ENCODE measurements around the gene PRAC2.

DNA sequence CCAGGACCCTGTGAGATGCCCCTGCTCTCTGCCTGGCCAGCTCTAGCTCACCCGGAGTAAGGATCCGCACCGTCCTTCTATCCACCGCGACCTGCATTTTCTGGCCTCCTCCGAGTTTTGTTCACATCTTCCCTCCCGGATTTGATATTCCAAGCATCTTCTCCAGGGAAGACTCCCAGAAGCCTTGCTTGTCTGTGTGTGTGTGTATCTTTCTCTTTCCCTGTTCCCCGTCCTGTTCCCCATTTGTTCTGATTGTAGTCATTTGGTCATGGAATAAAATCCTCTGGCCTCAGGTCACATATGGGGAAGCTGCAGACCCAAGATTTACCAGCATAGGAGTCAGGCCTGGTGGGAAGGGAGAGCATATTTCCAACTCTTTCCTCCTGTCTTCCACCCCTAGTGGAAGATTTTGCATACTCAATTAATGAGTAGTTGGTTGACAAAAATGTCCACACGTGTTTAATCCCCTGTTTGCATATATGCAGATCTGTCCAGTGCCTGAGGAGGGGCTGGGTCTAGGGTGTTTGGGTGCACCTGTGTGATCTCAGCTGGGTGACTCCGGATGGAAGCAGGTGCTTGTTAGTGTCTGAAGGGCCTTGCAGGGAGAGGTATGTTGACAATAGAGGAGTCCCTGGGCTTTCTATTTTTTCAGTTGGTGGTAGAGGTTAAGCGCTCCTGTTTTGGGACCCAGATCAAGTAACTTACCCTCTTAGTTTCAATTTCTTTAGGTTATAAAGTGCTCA, 2.5 kb upstream of the PRAC2 start:
- TF ChIP-seq, protein P1, sequence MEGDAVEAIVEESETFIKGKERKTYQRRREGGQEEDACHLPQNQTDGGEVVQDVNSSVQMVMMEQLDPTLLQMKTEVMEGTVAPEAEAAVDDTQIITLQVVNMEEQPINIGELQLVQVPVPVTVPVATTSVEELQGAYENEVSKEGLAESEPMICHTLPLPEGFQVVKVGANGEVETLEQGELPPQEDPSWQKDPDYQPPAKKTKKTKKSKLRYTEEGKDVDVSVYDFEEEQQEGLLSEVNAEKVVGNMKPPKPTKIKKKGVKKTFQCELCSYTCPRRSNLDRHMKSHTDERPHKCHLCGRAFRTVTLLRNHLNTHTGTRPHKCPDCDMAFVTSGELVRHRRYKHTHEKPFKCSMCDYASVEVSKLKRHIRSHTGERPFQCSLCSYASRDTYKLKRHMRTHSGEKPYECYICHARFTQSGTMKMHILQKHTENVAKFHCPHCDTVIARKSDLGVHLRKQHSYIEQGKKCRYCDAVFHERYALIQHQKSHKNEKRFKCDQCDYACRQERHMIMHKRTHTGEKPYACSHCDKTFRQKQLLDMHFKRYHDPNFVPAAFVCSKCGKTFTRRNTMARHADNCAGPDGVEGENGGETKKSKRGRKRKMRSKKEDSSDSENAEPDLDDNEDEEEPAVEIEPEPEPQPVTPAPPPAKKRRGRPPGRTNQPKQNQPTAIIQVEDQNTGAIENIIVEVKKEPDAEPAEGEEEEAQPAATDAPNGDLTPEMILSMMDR (IDR thresholded peaks at IDR 0.05; ENCODE audit: low read depth, low read length, poor library complexity, severe bottlenecking) = no peak
- no peak for TF ChIP-seq EZH2phosphoT487 (IDR thresholded peaks at IDR 0.05; ENCODE audit: borderline replicate concordance, low read length)

Data from DOHH2 (cell line).